HCT116 (cell line): ENCODE measurements around the gene CIBAR2. TPM values are rescaled to one million over a fixed set of nuclear protein-coding genes. Genes with fewer than 3 reads are reported as not detected.

Experiments used
- ATAC-seq: fragments of 200-7000 bp; cut with Tn5 transposase; 2 replicates; pipeline ENCODE4 v1.9.1; 2020; ENCODE audit warnings: mild to moderate bottlenecking, moderate library complexity
- BruUV-seq: library from RNA; stranded (reverse); fragments of 400-500 nt; replicated peaks from 2 replicates; lab custom pipeline; 2021; lab: Mats Ljungman, UMichigan
- CTCF ChIA-PET: fragments of 300-600 bp; sonication (Branson Sonifier 250); formaldehyde crosslinking; loops from one replicate; lab custom pipeline; 2021; ENCODE audit warnings: antibody characterized with exemption; lab: Charles Lee
- POLR2A ChIA-PET: fragments of 300-600, 350-600 bp; sonication (Branson Sonifier 250); formaldehyde crosslinking; loops from one replicate; lab custom pipeline; 2021; ENCODE audit warnings: antibody characterized with exemption; lab: Charles Lee
- RAD21 ChIA-PET, 2 experiments: fragments of 300-600 bp; sonication (Branson Sonifier 250); formaldehyde crosslinking; loops; one replicate each; lab custom pipeline; 2023; ENCODE audit warnings: low total read pairs in 2 of 2; ENCODE audit not compliant: uncharacterized antibody in 2 of 2, unreplicated experiment in 2 of 2, low non-redundant PET in 1 of 2; lab: Charles Lee
- DNase-seq: peaks from one replicate; pipeline ENCODE4 v3.0.0-alpha.2; 2010; ENCODE audit warnings: low read depth, low spot score
- H2AFZ ChIP-seq: fragments of 200-600 bp; shearing (Covaris generic), sonication (generic); 2 replicates; pipeline ENCODE4 v1.6.1; 2017; ENCODE audit warnings: low read depth, mixed run types, mixed read lengths, antibody characterized with exemption, low read length; ENCODE audit not compliant: poor library complexity, severe bottlenecking
- H3K27ac ChIP-seq: 2 replicates; pipeline ENCODE4 v1.5.1; 2012; ENCODE audit warnings: low read depth, low read length
- H3K27me3 ChIP-seq: fragments of 200-600 bp; sonication (generic); 2 replicates; pipeline ENCODE4 v1.6.1; 2016; ENCODE audit warnings: mixed run types, low read length, mixed read lengths; ENCODE audit not compliant: insufficient read depth
- H3K36me3 ChIP-seq, 2 experiments: fragments of 200-500 bp in 1 of 2; fragments of 200-600 bp in 1 of 2; sonication (Bioruptor generic) in 1 of 2; sonication (generic) in 1 of 2; 2 replicates each; pipeline versions ENCODE4 v1.5.1 to v1.6.1; 2014 to 2016; ENCODE audit warnings: low read length in 2 of 2, inconsistent platforms in 1 of 2, mixed read lengths in 1 of 2, mixed run types in 1 of 2; ENCODE audit not compliant: insufficient read depth in 2 of 2, control insufficient read depth in 1 of 2
- H3K4me1 ChIP-seq, 2 experiments: fragments of 200-600 bp in 1 of 2; sonication (generic) in 1 of 2; 2 replicates each; pipeline versions ENCODE4 v1.5.1 to v1.6.1; 2012 to 2017; ENCODE audit warnings: low read length in 2 of 2, inconsistent platforms in 1 of 2, mild to moderate bottlenecking in 1 of 2, mixed read lengths in 1 of 2, mixed run types in 1 of 2, moderate library complexity in 1 of 2; ENCODE audit not compliant: insufficient read depth in 2 of 2, control insufficient read depth in 1 of 2
- H3K4me2 ChIP-seq: fragments of 200-600 bp; sonication (generic); 2 replicates; pipeline ENCODE4 v1.6.1; 2017; ENCODE audit warnings: mixed run types, low read length, mixed read lengths
- H3K4me3 ChIP-seq, 2 experiments: fragments of 200-600 bp in 1 of 2; sonication (generic) in 1 of 2; replicated peaks in 1 of 2; 2 replicates each; pipeline ENCODE4 v1.5.1; 2011 to 2016; ENCODE audit warnings: low read length in 2 of 2, control low read depth in 1 of 2, low read depth in 1 of 2, mild to moderate bottlenecking in 1 of 2, mixed read lengths in 1 of 2, mixed run types in 1 of 2
- H3K79me2 ChIP-seq: fragments of 200-600 bp; sonication (generic); 2 replicates; pipeline ENCODE4 v1.6.1; 2017; ENCODE audit warnings: mild to moderate bottlenecking, mixed run types, low read length, moderate library complexity, mixed read lengths; ENCODE audit not compliant: insufficient read depth
- H3K9ac ChIP-seq: fragments of 200-600 bp; sonication (generic); 2 replicates; pipeline ENCODE4 v1.6.1; 2016; ENCODE audit warnings: low read length, mixed read lengths
- H3K9me2 ChIP-seq: fragments of 200-600 bp; sonication (generic), shearing (Covaris generic); 2 replicates; pipeline ENCODE4 v1.6.1; 2017; ENCODE audit warnings: mixed run types, mild to moderate bottlenecking, moderate library complexity; ENCODE audit not compliant: insufficient read depth
- H3K9me3 ChIP-seq, 2 experiments: fragments of 200-500 bp in 1 of 2; fragments of 200-600 bp in 1 of 2; sonication (Bioruptor generic) in 1 of 2; sonication (generic) in 1 of 2; 2 replicates each; pipeline ENCODE4 v1.6.1; 2014 to 2017; ENCODE audit warnings: low read length in 2 of 2, mixed read lengths in 2 of 2, inconsistent platforms in 1 of 2, low read depth in 1 of 2, mild to moderate bottlenecking in 1 of 2, mixed run types in 1 of 2, moderate library complexity in 1 of 2; ENCODE audit not compliant: control insufficient read depth in 1 of 2, insufficient read depth in 1 of 2
- H4K20me1 ChIP-seq: fragments of 200-600 bp; sonication (generic), shearing (Covaris generic); 2 replicates; pipeline ENCODE4 v1.6.1; 2017; ENCODE audit warnings: mixed run types, mild to moderate bottlenecking, moderate library complexity; ENCODE audit not compliant: insufficient read depth
- CEBPB ChIP-seq: IDR thresholded peaks from 2 replicates; pipeline ENCODE4 v1.6.1; 2012; ENCODE audit warnings: low read depth
- CTCF ChIP-seq, 3 experiments: fragments of 200-600 bp in 1 of 3; sonication (generic) in 1 of 3; IDR thresholded peaks in 2 of 3; conservative IDR thresholded peaks in 1 of 3; 2 replicates each; pipeline ENCODE4 v1.5.1; 2012 to 2017; ENCODE audit warnings: low read depth in 2 of 3, low read length in 2 of 3, antibody characterized with exemption in 1 of 3, borderline replicate concordance in 1 of 3, control low read depth in 1 of 3, mild to moderate bottlenecking in 1 of 3, mixed read lengths in 1 of 3, mixed run types in 1 of 3, moderate library complexity in 1 of 3; ENCODE audit not compliant: insufficient read depth in 1 of 3
- EGR1 ChIP-seq: IDR thresholded peaks from 2 replicates; pipeline ENCODE4 v1.6.1; 2012; ENCODE audit warnings: low read depth
- ELF1 ChIP-seq: IDR thresholded peaks from 2 replicates; pipeline ENCODE4 v1.6.1; 2012; ENCODE audit warnings: low read depth, borderline replicate concordance
- EZH2 ChIP-seq: fragments of 200-600 bp; sonication (generic); IDR thresholded peaks from 2 replicates; pipeline ENCODE4 v1.6.1; 2017; ENCODE audit warnings: antibody characterized with exemption, mixed run types
- EZH2phosphoT487 ChIP-seq: fragments of 200-600 bp; IDR thresholded peaks from 2 replicates; pipeline ENCODE4 v1.6.1; 2018; ENCODE audit warnings: antibody characterized with exemption, borderline replicate concordance
- JUND ChIP-seq: IDR thresholded peaks from 2 replicates; pipeline ENCODE4 v1.6.1; 2012
- MAX ChIP-seq: IDR thresholded peaks from 2 replicates; pipeline ENCODE4 v1.6.1; 2012
- POLR2AphosphoS5 ChIP-seq: IDR thresholded peaks from 2 replicates; pipeline ENCODE4 v1.6.1; 2011; ENCODE audit warnings: mild to moderate bottlenecking, low read depth, low read length, moderate library complexity
- RAD21 ChIP-seq: IDR thresholded peaks from 2 replicates; pipeline ENCODE4 v1.6.1; 2012; ENCODE audit warnings: low read depth, mild to moderate bottlenecking
- intact Hi-C: fragments of 100-400 bp; cut with micrococcal nuclease; formaldehyde crosslinking; loops from 2 replicates; pipeline ENCODE4 v1.10.0; 2022
- total RNA-seq: library from RNA; stranded (reverse); gene quantifications from one replicate; pipeline ENCODE4 v1.2.1, GENCODE V29; 2021; ENCODE audit not compliant: unreplicated experiment

CIBAR2 gene
- total RNA-seq, 1 experiment from 2014 or later: 0.27 TPM

- no TSS peak for BruUV-seq
- H3K79me2 ChIP-seq: no peaks in the 10 kb centered on the region
- ATAC-seq (no peak), DNase-seq (no peak)
- H3K4me1 ChIP-seq: peaks cover 2 to 14% of the 10 kb centered on the region in 2 experiments; a peak in 2 of 4 replicates
- H4K20me1 ChIP-seq: no peaks in the 10 kb centered on the region
- RAD21 ChIA-PET: no interaction called here
- no peak overlapping the region; the same call in 1 of the 2 replicates for H3K4me2 ChIP-seq
- CTCF ChIA-PET: interaction anchor here (0.8 to 1.9 kb wide), 7 partner anchors 8 to 29 kb away, joined by 3 to 6 read pairs (median 4); no protein-coding TSS in a partner anchor
- H3K36me3 ChIP-seq: no peaks in the 10 kb centered on the region
- no peak overlapping the region for H2AFZ ChIP-seq
- no peak overlapping the region for H3K9ac ChIP-seq
- no peaks in the 10 kb centered on the region for H3K9me3 ChIP-seq
- no peaks in the 10 kb centered on the region for H3K9me2 ChIP-seq
- no peak overlapping the region for H3K27ac ChIP-seq
- intact Hi-C loops: no loop called here
- no peaks in the 10 kb centered on the region for H3K27me3 ChIP-seq
- H3K4me3 ChIP-seq: no peak overlapping the region
- POLR2A ChIA-PET: no interaction called here
- TF ChIP-seq ELF1: no peak
- TF ChIP-seq JUND: no peak
- no peak for TF ChIP-seq CEBPB
- no peak for TF ChIP-seq EZH2phosphoT487
Measured at GRCh38 chr16:85057948-85058347, 54.3 kb downstream of the CIBAR2 start.

- no peaks in the 10 kb centered on the region for H3K9me3 ChIP-seq
- no peak overlapping the region for H3K4me3 ChIP-seq
- ATAC-seq (peak; percentile 100), DNase-seq (peak; percentile 19)
- no peaks in the 10 kb centered on the region for H3K36me3 ChIP-seq
- H3K9ac ChIP-seq: no peak overlapping the region
- TF ChIP-seq EGR1 (no peak), POLR2AphosphoS5 (no peak), RAD21 (peak; percentile 52; the same call in 1 of the 2 replicates), CTCF (IDR thresholded peaks at IDR 0.05 in 2 of 3, conservative IDR thresholded peaks at IDR 0.05 in 1 of 3; ENCODE audit: borderline replicate concordance in 1 of 3, insufficient read depth in 1 of 3, low read depth in 2 of 3, low read length in 2 of 3) (peak; percentile 34 to 81 (median 81); a peak in 5 of 6 replicates), EZH2 (no peak), MAX (no peak)
- H3K4me2 ChIP-seq: peak overlapping the region; percentile 5; the same call in 1 of the 2 replicates
- POLR2A ChIA-PET: no interaction called here
- no peaks in the 10 kb centered on the region for H3K9me2 ChIP-seq
- H4K20me1 ChIP-seq: no peaks in the 10 kb centered on the region
- no peaks in the 10 kb centered on the region for H3K27me3 ChIP-seq
- no TSS peak for BruUV-seq
- no peak overlapping the region for H2AFZ ChIP-seq
- no peaks in the 10 kb centered on the region for H3K79me2 ChIP-seq
- H3K4me1 ChIP-seq: peaks cover 2 to 9% of the 10 kb centered on the region in 2 experiments; a peak in 2 of 4 replicates
- RAD21 ChIA-PET: no interaction called here
- CTCF ChIA-PET: interaction anchor here (0.8 to 1.9 kb wide), 7 partner anchors 8 to 29 kb away, joined by 3 to 6 read pairs (median 4); no protein-coding TSS in a partner anchor
- intact Hi-C loops: no loop called here
- no peak overlapping the region for H3K27ac ChIP-seq
Measured at GRCh38 chr16:85057212-85057889, 54.9 kb downstream of the CIBAR2 start.
